Right lobe of liver (tissue), 6 donors: ENCODE results near the gene KLF13. TPM values are rescaled to one million over a fixed set of nuclear protein-coding genes. Genes with fewer than 3 reads are reported as not detected.
A peak's percentile ranks its signal among the peaks of the same experiment; 100 is the strongest.

Experiments used
- ATAC-seq, 4 donors: fragments of 200-7000 bp; cut with Tn5 transposase; one replicate each; pipeline ENCODE4 v1.9.1; 2020; ENCODE audit warnings: mild to moderate bottlenecking in 4 of 4, moderate library complexity in 4 of 4
- DNase-seq, 3 donors: peaks; one replicate each; pipeline ENCODE4 v3.0.0-alpha.2; 2020
- H3K27ac ChIP-seq, 3 donors: fragments of 200-600 bp; one replicate each; pipeline ENCODE4 v1.8.0; 2022
- H3K27me3 ChIP-seq, 2 donors: fragments of 200-600 bp; one replicate each; pipeline ENCODE4 v1.8.0; 2022
- H3K36me3 ChIP-seq, 4 donors: fragments of 200-600 bp; sonication (generic) in 1 of 4; one replicate each; pipeline versions ENCODE4 v1.5.1 to v1.8.0; 2017 to 2022; ENCODE audit warnings: control low read depth in 1 of 4
- H3K4me1 ChIP-seq, 4 donors: fragments of 200-600 bp; sonication (generic) in 1 of 4; one replicate each; pipeline versions ENCODE4 v1.5.1 to v1.8.0; 2017 to 2022; ENCODE audit warnings: control low read depth in 1 of 4
- H3K4me3 ChIP-seq, 3 donors: fragments of 200-600 bp; one replicate each; pipeline ENCODE4 v1.8.0; 2022
- H3K9me3 ChIP-seq, 4 donors: fragments of 200-600 bp; sonication (generic) in 1 of 4; one replicate each; pipeline versions ENCODE4 v1.5.1 to v1.8.0; 2017 to 2022; ENCODE audit warnings: control low read depth in 1 of 4
- POLR2A ChIP-seq: fragments of 450-650 bp; IDR thresholded peaks from one replicate; pipeline ENCODE4 v1.6.1; 2017; ENCODE audit warnings: antibody characterized with exemption, mild to moderate bottlenecking
- WGBS: methylation state at CpG from one replicate; pipeline ENCODE4 v1.1.6; 2018; ENCODE audit warnings: low coverage, low lambda C conversion rate; ENCODE audit not compliant: insufficient coverage; ENCODE audit errors: missing lambda C conversion rate; 5-methylcytosine and 5-hydroxymethylcytosine counted together
- intact Hi-C, 2 donors: fragments of 100-400 bp; cut with DNase I; formaldehyde crosslinking; loops; one replicate each; pipeline versions ENCODE4 v1.11.2 to v1.14.1; 2022
- long read RNA-seq: library from polyadenylated mRNA; unstranded; transcript quantifications from one replicate; pipeline ENCODE4 v2.0.0, GENCODE V29; 2019
- total RNA-seq, 6 experiments: library from RNA; depleted of rRNA in 2 of 6; stranded (reverse); fragments of >200 nt in 2 of 6; fragmentation: NEBNext Ultra II Directional in 3 of 6; extraction: Animal tissue kit (Norgen Biotek cat#: 25700) in 3 of 6; gene quantifications; one replicate each; pipeline versions ENCODE4 v1.1.0 to v1.2.4, GENCODE V29; 2016 to 2023
- TF ChIP-seq, protein P1 (sequence below), 4 donors: fragments of 200-600 bp in 3 of 4; fragments of 450-650 bp in 1 of 4; IDR thresholded peaks; one replicate each; pipeline versions ENCODE4 v1.5.1 to v1.8.0; 2016 to 2022; ENCODE audit warnings: antibody characterized with exemption in 4 of 4, mild to moderate bottlenecking in 2 of 4
- donor health status: DM: no; HTN: yes; CAD: no.
- donor health status: DM: no; HTN: no; CAD: no.
- donor health status: DM: no; HTN: no; CAD: no.
- donor health status: DM: no; HTN: yes; CAD: no.
- donor health status: DM: no; HTN: yes; CAD: no.

Gene KLF13
- total RNA-seq, result 10 to 100 TPM; 22.7 to 66.2 (median 28.5) TPM
- long read RNA-seq, full-length matches to known transcripts, result 2 of 8 reads
- long read RNA-seq, partial matches to known transcripts, result 2 of 8 reads
- long read RNA-seq, other reads (novel, unspliced or antisense), result 4 of 8 reads

- peak; percentile 84 to 90 (median 86) for ATAC-seq
- Histone ChIP-seq H3K4me3 (peak within 1 kb of the TSS; percentile 80 to 97 (median 94)), H3K9me3 (no peaks in the 10 kb centered on the region), H3K4me1 (peaks cover 0 to 31% (median 13%) of the 10 kb centered on the region in 4 donors), H3K36me3 (no peaks in the 10 kb centered on the region), H3K27me3 (no peaks in the 10 kb centered on the region), H3K27ac (peak within 1 kb of the TSS; percentile 95 to 97 (median 96))
- TF ChIP-seq POLR2A, result peak; percentile 99
- TF ChIP-seq, protein P1, sequence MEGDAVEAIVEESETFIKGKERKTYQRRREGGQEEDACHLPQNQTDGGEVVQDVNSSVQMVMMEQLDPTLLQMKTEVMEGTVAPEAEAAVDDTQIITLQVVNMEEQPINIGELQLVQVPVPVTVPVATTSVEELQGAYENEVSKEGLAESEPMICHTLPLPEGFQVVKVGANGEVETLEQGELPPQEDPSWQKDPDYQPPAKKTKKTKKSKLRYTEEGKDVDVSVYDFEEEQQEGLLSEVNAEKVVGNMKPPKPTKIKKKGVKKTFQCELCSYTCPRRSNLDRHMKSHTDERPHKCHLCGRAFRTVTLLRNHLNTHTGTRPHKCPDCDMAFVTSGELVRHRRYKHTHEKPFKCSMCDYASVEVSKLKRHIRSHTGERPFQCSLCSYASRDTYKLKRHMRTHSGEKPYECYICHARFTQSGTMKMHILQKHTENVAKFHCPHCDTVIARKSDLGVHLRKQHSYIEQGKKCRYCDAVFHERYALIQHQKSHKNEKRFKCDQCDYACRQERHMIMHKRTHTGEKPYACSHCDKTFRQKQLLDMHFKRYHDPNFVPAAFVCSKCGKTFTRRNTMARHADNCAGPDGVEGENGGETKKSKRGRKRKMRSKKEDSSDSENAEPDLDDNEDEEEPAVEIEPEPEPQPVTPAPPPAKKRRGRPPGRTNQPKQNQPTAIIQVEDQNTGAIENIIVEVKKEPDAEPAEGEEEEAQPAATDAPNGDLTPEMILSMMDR (IDR thresholded peaks at IDR 0.05), result peak in 2 of 4 donors; percentile 3 to 10
- intact Hi-C loops, result loop anchor here in 1 of 2 donors (10.0 kb wide), 1 partner anchor 112 kb away; no protein-coding TSS in a partner anchor
- no CpG with 5 or more reads among the region's 99 CpGs for WGBS
- DNase-seq, result peak; percentile 99 to 100 (median 99)
These were observed at the start of gene KLF13 for GRCh38 chr15:31326156-31326874. Gene KLF13 (plus strand): TSS chr15:31326835. CDS start chr15:31327213, 378 bp downstream.

DNA sequence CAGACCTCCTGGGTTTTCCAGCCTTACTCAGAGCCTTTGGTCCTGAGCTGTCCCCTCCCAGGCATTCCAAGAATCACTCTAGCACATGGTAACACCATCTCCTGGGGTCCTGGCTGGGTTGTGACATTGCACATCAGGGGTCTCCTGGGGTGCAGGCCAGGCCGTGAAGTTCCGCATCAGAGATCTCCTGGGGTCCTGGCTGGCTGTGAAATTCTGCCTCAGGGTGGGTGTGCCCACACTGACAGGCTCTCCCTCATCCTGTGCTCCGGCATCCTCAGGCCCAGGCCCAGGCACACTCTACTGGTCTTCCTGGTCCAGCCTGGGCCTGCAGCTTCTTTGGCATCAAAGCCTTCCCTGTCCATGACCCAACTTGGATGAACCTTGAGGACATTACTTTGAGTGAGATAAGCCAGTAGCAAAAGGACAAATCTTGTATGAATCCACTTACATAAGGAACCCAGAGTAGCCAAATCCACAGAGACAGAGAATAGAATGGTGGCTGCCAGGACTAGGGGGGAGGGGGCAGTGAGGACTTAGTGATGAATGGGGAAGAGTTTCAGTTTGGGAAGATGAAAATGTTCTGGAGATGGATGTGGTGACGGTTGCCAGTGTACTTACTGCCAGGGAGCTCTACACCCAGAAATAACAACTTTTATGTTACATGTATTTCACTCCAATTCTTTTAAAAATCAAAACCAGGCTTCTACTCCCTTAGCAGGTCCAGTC, 49.1 kb upstream of the KLF13 start:
- Histone ChIP-seq H3K4me3 (no peak overlapping the region), H3K27ac (no peak overlapping the region), H3K36me3 (no peaks in the 10 kb centered on the region), H3K4me1 (peaks cover 0 to 20% (median 9%) of the 10 kb centered on the region in 4 donors), H3K27me3 (no peaks in the 10 kb centered on the region), H3K9me3 (no peaks in the 10 kb centered on the region)
- no CpG with 5 or more reads among the region's 4 CpGs for WGBS
- intact Hi-C loops, result loop anchor here in 1 of 2 donors (10.0 kb wide), 1 partner anchor 63 kb away; no protein-coding TSS in a partner anchor
- ATAC-seq, result no peak
- DNase-seq, result peak in 1 of 3 donors; percentile 35
- no peak for TF ChIP-seq POLR2A
- TF ChIP-seq, protein P1 (IDR thresholded peaks at IDR 0.05), result no peak

DNA sequence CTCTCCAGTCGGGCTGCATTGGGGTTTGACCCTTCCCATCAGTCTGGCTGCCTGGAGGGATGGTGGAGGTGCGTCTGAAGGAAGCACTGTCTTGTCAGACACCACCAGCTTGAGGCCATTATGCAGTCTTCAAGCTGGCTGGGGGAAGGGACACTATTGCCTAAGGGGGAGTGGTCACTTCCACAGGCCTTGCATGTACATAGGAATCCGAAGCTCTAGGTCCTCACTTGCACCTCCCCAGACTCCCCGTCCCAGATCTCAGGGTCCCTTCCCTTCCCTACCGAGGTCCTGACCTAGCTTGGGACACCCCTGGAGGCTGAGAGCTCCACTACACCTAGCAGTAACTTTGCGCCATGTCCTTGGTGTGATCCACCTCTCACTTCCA, 48.6 kb upstream of the KLF13 start:
- no peaks in the 10 kb centered on the region for H3K27me3 ChIP-seq
- ATAC-seq (no peak), DNase-seq (peak in 1 of 3 donors; percentile 41)

More for the DNA sequence above, 48.6 kb upstream of the KLF13 start:
- Histone ChIP-seq H3K4me1 (peaks cover 0 to 20% (median 9%) of the 10 kb centered on the region in 4 donors), H3K4me3 (no peak overlapping the region), H3K36me3 (no peaks in the 10 kb centered on the region), H3K27ac (no peak overlapping the region), H3K9me3 (no peaks in the 10 kb centered on the region)
- intact Hi-C loops, result loop anchor here in 1 of 2 donors (10.0 kb wide), 1 partner anchor 63 kb away; no protein-coding TSS in a partner anchor
- TF ChIP-seq POLR2A, result no peak
- TF ChIP-seq, protein P1 (IDR thresholded peaks at IDR 0.05), result no peak
- 57% methylated on average over 1 of the region's 6 CpGs for WGBS
